GM21529 (cell line): ENCODE data around the gene TAS1R1.

Experiments used
- ATAC-seq: cut with Tn5 transposase; IDR thresholded peaks from one replicate; pipeline ENCODE4 v1.9.1; 2021; ENCODE audit not compliant: unreplicated experiment

Gene TAS1R1

GRCh38 chr1:6627841-6628545 is 72.9 kb downstream of the TAS1R1 start:
- ATAC-seq, result no peak

GRCh38 chr1:6628971-6629479 is 73.9 kb downstream of the TAS1R1 start:
- ATAC-seq, result no peak
